ENCODE measurements around the gene IL6.
"Not testable (repeated sequence)": the region's sequence is repeated elsewhere in the genome, so short reads cannot be mapped to it uniquely, and the experiment has no call there.

Gene IL6

DNA sequence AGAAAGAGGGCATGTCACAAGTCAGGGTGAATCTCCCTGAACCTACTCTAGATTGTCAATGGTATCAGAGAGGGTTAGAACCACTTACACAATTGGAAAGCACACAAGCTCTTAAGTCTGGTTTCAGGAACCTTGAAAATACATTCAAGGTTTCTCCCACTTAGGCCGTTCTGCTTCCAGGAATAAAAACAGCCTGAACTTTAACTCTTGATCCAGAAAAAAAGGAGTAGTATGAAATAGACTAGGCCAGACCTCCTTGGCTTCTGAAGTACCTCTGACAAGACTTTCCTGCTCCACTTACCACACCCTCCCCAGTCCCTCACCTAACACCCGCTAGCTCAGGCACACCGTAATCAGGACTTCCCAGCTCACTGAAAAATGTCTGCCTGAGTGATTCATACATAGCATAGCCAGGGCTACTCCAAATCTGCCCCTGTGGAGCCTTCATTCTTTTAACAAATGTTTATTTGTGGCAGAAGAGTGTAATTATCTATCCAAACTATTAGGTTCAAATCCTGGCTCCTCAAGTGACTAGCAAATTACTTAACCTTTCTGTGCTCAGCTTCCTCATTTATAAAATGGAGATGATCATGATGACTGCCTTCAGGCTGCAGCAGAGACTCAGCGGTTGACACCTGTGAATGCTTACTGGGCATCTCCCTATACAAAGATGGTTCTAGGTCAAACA lies 30.3 kb upstream of the IL6 start:
- no peak for TF ChIP-seq JUND (IDR thresholded peaks at IDR 0.05; ENCODE audit: low read depth)
- in situ Hi-C loops (cut with HindIII; ENCODE audit: low pct_unique_long_range_greater_than_20kb, low sequenced_read_pairs), result no loop called here
- DNase-seq (ENCODE audit: low read depth in 1 of 2, low spot score in 1 of 2), result no peak

DNA sequence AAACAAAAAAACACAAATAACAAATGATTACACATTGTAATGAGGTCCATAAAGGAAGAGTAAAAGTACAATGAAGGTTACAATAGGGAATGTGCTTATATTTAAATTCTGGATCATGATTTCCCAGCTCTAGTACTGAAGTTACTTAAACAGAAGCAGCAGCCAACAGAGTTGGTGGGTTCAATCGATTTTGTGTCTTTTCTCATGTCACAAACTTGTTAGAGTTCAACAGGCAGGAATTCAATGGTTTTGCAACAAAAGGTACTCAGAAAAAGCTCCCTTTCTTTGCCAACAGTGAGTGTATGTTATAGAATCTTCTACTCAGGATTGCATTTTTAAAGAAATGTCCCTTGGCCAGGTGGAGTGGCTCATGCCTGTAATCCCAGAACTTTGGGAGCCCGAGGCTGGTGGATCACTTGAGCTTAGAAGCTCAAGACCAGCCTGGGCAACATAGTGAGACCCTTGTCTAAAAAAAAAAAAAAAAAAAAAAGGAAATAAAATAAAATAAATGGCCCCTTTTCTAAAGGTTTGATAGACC lies 29.6 kb upstream of the IL6 start:
- DNase-seq (ENCODE audit: low read depth in 1 of 2, low spot score in 1 of 2), result no peak
- in situ Hi-C loops (cut with HindIII; ENCODE audit: low pct_unique_long_range_greater_than_20kb, low sequenced_read_pairs), result no loop called here
- no peak for TF ChIP-seq JUND (IDR thresholded peaks at IDR 0.05; ENCODE audit: low read depth)

DNA sequence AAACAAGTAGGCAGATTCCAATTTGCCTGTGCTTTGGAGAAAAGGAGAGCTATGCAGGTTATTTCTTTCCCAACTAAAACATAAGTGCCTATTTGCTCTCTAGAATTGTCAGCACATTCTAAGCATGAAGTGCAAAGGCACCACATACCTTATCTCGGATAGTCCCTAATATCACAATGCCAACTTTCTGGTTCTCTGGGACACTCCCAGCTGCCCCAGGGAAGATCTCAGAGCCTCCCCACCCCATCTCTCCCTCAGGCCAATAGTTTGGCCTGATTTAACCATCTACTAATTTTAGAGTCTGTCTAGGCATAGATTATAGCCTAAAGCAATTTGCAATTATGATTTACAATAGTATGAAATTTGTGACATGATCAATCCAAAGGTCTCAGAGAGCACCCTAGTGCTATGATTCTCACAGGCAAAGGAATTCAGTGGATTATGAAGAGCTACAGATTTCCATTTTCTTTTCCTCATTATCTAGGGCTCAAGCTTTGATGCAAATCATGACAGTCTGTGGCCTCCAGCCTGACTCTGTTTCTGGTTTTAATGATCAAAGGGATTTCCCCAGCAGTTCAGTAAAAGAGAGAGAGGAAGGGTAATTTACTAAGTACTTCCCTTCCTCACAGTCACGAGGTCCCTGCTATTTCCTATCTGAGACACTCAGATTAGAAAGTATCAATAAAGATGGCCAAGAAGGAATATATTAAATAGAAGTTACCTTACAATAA lies 29.0 kb upstream of the IL6 start:
- no peak for TF ChIP-seq JUND (IDR thresholded peaks at IDR 0.05; ENCODE audit: low read depth)

DNA sequence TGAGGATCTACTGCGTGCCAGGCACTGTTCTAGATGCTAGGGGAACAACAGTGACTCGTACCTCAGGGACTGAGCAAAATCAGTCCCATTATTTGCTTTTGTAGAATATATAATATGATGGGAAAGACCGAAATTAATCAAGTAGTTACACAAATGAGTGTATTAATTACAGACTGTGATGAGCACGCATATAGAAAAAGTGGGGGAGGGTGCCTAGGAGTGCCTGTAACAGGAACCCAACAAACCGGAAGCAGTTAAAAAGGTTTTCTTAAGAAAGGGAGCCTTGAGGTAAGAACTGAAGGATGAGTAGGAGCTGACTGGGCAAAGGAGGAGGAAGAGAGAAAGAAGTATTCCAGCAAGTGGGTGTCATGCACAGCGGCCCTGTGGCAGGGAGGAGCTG lies 28.2 kb upstream of the IL6 start:
- DNase-seq (ENCODE audit: low read depth in 1 of 2, low spot score in 1 of 2), result no peak
- TF ChIP-seq JUND (IDR thresholded peaks at IDR 0.05; ENCODE audit: low read depth), result no peak
- in situ Hi-C loops (cut with HindIII; ENCODE audit: low pct_unique_long_range_greater_than_20kb, low sequenced_read_pairs), result no loop called here

More for the DNA sequence above, 29.0 kb upstream of the IL6 start:
- no peak for DNase-seq (ENCODE audit: low read depth in 1 of 2, low spot score in 1 of 2)
- in situ Hi-C loops (cut with HindIII; ENCODE audit: low pct_unique_long_range_greater_than_20kb, low sequenced_read_pairs), result no loop called here

DNA sequence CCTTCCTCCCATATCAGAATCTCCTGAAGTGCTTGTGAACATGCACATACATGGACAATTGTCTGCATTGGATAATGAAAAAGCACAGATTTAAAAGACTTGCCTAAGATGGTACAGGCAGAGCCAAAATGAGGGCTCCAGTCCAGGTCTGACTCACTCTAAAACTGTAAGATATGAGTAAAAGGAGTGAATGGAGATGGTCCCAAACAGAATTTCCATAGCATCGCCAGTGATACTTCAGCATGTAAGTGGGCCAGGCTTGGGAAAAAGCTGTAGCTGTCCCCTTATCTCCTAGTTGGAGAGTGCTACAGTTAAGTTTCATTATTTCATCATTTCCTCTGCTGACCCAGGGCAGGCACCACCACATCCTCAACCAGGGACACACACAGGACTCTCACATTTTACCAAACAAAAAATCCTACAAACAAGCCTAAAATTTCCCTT lies 26.4 kb upstream of the IL6 start:
- no peak for TF ChIP-seq JUND (IDR thresholded peaks at IDR 0.05; ENCODE audit: low read depth)
- DNase-seq (ENCODE audit: low read depth in 1 of 2, low spot score in 1 of 2), result no peak
- in situ Hi-C loops (cut with HindIII; ENCODE audit: low pct_unique_long_range_greater_than_20kb, low sequenced_read_pairs), result no loop called here

DNA sequence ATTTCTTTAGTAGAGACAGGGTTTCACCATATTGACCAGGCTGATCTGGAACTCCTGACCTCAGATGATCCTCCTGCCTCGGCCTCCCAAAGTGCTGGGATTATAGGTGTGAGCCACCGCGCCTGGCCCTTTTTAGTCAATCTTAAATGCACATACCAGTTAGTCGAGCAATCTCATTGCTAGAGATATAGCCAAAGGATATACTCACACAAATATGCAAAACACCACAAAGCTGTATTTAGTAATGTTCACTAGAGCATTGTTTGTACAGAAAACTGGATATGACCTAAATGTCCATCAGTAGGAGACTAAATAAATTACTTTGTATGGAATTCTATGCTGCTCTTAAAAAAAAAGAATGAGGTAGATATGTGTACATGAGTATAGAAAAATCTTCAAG lies 24.5 kb upstream of the IL6 start:
- no peak for DNase-seq (ENCODE audit: low read depth in 1 of 2, low spot score in 1 of 2)
- in situ Hi-C loops (cut with HindIII; ENCODE audit: low pct_unique_long_range_greater_than_20kb, low sequenced_read_pairs), result no loop called here
- no peak for TF ChIP-seq JUND (IDR thresholded peaks at IDR 0.05; ENCODE audit: low read depth)

DNA sequence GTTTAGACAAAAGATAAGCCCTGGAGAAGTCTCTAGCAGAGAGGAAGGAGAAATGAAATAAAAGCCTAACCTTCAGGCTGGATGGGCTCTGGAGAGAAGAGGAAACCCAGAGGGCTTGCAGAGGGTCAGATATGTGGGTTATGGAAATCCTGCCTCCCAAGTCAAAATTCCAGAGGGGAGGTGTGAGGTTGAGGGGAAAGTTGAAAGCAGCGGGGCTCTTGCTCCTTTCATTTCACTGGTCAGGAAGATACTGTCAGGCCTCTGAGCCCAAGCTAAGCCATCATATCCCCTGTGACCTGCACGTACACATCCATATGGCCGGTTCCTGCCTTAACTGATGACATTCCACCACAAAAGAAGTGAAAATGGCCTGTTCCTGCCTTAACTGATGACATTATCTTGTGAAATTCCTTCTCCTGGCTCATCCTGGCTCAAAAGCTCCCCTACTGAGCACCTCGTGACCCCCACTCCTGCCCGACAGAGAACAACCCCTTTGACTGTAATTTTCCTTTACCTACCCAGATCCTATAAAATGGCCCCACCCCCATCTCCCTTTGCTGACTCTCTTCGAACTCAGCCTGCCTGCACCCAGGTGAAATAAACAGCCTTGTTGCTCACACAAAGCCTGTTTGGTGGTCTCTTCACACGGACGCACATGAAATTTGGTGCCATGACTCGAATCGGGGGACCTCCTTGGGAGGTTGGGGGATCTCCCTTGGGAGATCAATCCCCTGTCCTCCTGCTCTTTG lies 23.7 kb upstream of the IL6 start:
- DNase-seq (ENCODE audit: low read depth in 1 of 2, low spot score in 1 of 2); in situ Hi-C loops (cut with HindIII; ENCODE audit: low pct_unique_long_range_greater_than_20kb, low sequenced_read_pairs): not testable (repeated sequence)

DNA sequence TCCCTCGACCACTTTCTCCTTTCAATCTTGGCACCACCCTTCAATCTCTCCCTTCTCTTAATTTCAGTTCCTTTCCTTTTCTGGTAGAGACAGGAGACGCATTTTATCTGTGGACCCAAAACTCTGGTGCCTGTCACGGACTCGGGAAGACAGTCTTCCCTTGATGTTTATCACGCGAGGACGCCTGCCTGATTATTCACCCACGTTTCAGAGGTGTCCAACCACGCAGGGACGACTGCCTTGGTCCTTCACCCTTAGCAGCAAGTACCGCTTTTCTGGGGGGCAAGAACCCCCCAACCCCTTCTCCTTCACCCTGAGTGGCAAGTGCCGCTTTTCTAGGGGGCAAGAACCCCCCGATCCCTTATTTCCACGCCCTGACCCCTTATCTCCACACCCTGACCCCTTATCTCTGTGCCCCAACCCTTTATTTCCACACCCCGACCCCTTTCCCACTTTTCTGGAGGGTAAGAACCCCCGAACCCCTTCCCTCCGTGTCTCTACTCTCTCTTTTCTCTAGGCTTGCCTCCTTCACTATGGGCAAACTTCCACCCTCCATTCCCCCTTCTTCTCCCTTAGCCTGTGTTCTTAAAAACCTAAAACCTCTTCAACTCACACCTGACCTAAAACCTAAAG lies 22.9 kb upstream of the IL6 start:
- in situ Hi-C loops (cut with HindIII; ENCODE audit: low pct_unique_long_range_greater_than_20kb, low sequenced_read_pairs), result not testable (repeated sequence)

DNA sequence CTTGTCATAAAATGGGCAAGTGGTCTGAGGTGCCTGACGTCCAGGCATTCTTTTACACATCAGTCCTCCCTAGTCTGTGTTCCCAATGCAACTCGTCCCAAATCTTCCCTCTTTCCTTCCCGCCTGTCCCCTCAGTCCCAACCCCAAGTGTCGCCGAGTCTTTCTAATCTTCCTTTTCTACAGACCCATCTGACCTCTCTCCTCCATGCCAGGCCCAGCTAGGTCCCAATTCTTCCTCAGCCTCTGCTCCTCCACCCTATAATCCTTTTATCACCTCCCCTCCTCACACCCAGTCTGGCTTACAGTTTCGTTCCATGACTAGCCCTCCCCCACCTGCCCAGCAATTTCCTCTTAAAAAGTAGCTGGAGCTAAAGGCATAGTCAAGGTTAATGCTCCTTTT lies 22.3 kb upstream of the IL6 start:
- in situ Hi-C loops (cut with HindIII; ENCODE audit: low pct_unique_long_range_greater_than_20kb, low sequenced_read_pairs); DNase-seq (ENCODE audit: low read depth in 1 of 2, low spot score in 1 of 2): not testable (repeated sequence)

More for the DNA sequence above, 22.9 kb upstream of the IL6 start:
- not testable (repeated sequence) for DNase-seq (ENCODE audit: low read depth in 1 of 2, low spot score in 1 of 2)

DNA sequence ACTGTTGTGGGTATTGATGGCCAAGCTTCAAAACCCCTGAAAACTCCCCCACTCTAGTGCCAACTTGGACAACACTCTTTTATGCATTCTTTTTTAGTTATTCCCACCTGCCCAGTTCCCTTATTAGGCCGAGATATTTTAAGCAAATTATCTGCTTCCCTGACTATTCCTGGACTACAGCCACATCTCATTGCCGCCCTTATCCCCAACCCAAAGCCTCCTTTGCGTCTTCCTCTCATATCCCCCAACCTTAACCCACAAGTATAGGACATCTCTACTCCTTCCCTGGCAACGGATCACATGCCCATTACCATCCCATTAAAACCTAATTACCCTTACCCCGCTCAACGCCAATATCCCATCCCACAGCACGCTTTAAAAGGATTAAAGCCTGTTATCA lies 21.1 kb upstream of the IL6 start:
- DNase-seq (ENCODE audit: low read depth in 1 of 2, low spot score in 1 of 2); in situ Hi-C loops (cut with HindIII; ENCODE audit: low pct_unique_long_range_greater_than_20kb, low sequenced_read_pairs): not testable (repeated sequence)

DNA sequence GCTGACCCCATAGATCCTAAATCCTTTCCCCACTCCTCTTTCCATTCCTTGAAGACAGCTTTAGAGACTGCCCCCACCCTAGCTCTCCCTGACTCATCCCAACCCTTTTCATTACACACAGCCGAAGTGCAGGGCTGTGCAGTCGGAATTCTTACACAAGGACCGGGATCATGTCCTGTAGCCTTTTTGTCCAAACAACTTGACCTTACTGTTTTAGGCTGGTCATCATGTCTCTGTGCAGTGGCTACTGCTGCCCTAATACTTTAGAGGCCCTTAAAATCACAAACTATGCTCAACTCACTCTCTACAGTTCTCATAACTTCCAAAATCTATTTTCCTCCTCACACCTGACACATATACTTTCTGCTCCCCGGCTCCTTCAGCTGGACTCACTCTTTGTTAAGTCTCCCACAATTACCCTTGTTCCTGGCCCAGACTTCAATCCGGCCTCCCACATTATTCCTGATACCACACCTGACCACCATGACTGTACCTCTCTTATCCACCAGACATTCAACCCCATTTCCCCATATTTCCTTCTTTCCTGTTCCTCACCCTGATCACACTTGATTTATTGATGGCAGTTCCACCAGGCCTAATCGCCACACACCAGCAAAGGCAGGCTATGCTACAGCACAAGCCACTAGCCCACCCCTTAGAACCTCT lies 19.8 kb upstream of the IL6 start:
- in situ Hi-C loops (cut with HindIII; ENCODE audit: low pct_unique_long_range_greater_than_20kb, low sequenced_read_pairs); DNase-seq (ENCODE audit: low read depth in 1 of 2, low spot score in 1 of 2): not testable (repeated sequence)

DNA sequence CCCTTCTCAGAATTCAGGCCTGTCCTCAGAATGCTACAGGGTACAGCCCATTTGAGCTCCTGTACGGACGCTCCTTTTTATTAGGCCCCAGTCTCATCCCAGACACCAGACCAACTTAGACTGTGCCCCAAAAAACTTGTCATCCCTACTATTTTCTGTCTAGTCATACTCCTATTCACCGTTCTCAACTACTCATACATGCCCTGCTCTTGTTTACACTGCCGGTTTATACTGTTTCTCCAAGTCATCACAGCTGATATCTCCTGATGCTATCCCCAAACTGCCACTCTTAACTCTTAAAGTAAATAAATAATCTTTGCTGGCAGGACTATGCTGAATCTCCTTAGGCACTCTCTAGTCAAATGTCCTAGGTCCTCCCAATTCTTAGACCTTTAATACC lies 18.8 kb upstream of the IL6 start:
- in situ Hi-C loops (cut with HindIII; ENCODE audit: low pct_unique_long_range_greater_than_20kb, low sequenced_read_pairs); DNase-seq (ENCODE audit: low read depth in 1 of 2, low spot score in 1 of 2): not testable (repeated sequence)

DNA sequence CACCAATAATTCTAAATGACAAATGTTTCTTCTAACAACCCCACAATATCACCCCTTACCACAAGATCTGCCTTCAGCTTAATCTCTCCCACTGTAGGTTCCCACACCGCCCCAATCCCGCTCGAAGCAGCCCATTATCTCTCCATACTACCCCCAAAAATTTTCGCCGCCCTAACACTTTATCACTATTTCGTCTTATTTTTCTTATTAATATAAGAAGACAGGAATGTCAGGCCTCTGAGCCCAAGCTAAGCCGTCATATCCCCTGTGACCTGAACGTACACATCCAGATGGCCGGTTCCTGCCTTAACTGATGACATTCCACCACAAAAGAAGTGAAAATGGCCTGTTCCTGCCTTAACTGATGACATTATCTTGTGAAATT lies 18.3 kb upstream of the IL6 start:
- DNase-seq (ENCODE audit: low read depth in 1 of 2, low spot score in 1 of 2); in situ Hi-C loops (cut with HindIII; ENCODE audit: low pct_unique_long_range_greater_than_20kb, low sequenced_read_pairs): not testable (repeated sequence)

DNA sequence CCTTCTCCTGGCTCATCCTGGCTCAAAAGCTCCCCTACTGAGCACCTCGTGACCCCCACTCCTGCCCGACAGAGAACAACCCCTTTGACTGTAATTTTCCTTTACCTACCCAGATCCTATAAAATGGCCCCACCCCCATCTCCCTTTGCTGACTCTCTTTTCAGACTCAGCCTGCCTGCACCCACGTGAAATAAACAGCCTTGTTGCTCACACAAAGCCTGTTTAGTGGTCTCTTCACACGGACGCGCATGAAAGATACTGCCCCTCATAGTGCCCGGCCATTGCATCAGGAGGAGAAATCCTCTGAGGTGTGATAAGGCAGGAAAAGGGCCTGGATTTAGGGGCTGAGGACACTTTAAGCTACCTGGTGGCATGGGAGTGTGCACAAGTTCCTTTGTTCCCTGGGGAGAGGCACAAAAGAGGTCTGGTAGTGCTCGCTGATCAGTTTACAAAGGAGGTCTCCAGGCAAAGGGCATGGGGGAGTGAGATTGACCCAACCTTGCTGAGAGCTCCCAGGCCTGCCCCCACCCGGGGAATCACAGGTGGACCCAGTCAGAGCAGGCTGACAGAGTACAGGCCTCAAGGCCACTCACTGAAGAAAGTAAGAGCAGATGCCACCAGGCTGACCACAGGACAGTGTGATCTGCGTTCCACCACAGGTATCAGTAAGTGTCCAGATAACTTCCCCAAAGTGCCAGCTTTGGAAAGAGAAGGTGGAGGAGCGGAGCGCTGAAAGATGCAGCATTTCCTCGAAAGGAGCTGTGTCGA lies 17.8 kb upstream of the IL6 start:
- in situ Hi-C loops (cut with HindIII; ENCODE audit: low pct_unique_long_range_greater_than_20kb, low sequenced_read_pairs); DNase-seq (ENCODE audit: low read depth in 1 of 2, low spot score in 1 of 2): not testable (repeated sequence)
